ENCODE measurements around the gene MAD1L1. TPM values are rescaled to one million over a fixed set of nuclear protein-coding genes. Genes with fewer than 3 reads are reported as not detected.

MAD1L1 gene
- total and polyA plus RNA-seq, 2 of the 13 experiments (the other 11 are each of a cell fraction or from before 2014, with no cell fraction given) = 17.4 to 64.7 TPM

DNA sequence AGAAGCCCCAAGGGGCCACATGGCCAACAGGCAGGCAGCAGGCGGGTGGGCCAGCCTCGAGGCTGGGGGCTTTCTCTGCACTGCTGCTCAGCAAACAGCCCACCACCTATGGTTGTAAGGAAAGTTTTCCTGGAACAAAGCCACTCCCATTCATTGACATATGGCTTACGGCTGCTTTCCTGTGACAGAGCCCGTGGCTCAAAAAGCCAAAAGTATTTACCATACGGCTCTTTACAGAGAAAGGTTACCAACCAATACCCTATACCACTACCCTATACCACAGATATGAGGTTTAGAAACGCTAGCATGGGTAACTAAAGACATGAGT is 152.7 kb downstream of the MAD1L1 start (continued):
- TF ChIP-seq, protein P1, sequence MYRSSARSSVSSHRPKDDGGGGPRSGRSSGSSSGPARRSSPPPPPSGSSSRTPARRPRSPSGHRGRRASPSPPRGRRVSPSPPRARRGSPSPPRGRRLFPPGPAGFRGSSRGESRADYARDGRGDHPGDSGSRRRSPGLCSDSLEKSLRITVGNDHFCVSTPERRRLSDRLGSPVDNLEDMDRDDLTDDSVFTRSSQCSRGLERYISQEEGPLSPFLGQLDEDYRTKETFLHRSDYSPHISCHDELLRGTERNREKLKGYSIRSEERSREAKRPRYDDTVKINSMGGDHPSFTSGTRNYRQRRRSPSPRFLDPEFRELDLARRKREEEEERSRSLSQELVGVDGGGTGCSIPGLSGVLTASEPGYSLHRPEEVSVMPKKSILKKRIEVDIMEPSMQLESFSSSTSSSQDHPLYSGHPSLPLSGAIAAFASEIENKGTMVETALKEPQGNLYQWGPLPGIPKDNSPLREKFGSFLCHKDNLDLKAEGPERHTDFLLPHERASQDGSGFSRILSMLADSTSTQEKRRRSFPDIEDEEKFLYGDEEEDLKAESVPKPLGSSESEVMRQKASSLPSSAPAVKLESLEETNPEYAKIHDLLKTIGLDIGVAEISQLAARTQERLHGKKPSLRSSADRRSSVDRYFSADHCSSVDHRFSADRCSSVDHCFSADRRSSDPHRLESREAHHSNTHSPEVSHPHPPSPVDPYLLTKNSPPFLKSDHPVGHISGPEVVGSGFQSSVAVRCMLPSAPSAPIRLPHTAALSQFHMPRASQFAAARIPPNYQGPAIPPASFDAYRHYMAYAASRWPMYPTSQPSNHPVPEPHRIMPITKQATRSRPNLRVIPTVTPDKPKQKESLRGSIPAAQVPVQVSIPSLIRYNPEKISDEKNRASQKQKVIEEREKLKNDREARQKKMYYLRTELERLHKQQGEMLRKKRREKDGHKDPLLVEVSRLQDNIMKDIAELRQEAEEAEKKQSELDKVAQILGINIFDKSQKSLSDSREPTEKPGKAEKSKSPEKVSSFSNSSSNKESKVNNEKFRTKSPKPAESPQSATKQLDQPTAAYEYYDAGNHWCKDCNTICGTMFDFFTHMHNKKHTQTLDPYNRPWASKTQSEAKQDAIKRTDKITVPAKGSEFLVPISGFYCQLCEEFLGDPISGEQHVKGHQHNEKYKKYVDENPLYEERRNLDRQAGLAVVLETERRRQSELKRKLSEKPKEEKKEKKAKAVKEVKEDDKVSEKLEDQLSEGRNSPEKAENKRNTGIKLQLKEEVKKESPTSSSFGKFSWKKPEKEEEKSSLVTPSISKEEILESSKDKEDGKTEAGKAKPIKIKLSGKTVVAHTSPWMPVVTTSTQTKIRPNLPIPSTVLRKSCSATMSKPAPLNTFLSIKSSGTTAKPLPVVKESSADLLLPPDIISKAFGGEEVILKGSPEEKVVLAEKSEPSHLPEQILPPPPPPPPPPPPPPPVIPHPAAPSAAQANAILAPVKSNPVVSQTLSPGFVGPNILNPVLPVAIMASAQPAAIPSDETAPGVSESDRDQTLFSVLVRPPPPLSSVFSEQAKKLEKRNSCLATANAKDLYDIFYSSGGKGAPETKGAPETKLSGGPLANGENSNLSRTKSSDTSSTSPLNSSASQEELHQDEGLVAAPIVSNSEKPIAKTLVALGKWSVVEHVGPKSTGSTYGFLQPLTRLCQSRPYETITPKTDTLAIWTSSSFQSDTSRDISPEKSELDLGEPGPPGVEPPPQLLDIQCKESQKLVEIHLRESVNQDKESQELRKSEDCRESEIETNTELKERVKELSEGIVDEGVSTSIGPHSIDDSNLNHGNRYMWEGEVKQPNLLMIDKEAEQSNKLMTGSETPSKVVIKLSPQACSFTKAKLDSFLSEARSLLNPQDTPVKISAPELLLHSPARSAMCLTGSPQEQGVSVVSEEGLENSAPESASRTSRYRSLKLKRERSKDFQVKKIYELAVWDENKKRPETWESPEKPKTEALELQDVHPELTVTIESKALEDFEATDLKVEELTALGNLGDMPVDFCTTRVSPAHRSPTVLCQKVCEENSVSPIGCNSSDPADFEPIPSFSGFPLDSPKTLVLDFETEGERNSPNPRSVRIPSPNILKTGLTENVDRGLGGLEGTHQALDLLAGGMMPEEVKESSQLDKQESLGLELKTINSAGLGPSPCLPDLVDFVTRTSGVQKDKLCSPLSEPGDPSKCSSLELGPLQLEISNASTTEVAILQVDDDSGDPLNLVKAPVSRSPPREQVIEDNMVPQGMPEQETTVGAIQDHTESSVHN (CRISPR knock-in tag; IDR thresholded peaks at IDR 0.05) = no peak
- TF ChIP-seq PHF8 (CRISPR knock-in tag; IDR thresholded peaks at IDR 0.05) (no peak), FOXA3 (CRISPR knock-in tag; IDR thresholded peaks at IDR 0.05) (no peak), ZNF496 (CRISPR knock-in tag; IDR thresholded peaks at IDR 0.05; ENCODE audit: insufficient replicate concordance) (no peak), ZNF274 (CRISPR knock-in tag; IDR thresholded peaks at IDR 0.05) (no peak)

All from HepG2 (cell line).